ENCODE results near the gene SEMA7A. TPM values are rescaled to one million over a fixed set of nuclear protein-coding genes. Genes with fewer than 3 reads are reported as not detected.

The SEMA7A gene
- total RNA-seq, 1 donor from 2014 or later, result 11.7 TPM

- no peak for DNase-seq
Observed at GRCh38 chr15:74451861-74452835, 18.4 kb upstream of the SEMA7A start.

- DNase-seq, result no peak
Observed at GRCh38 chr15:74451322-74451721, 17.6 kb upstream of the SEMA7A start.

- no peak for DNase-seq
Observed at GRCh38 chr15:74449643-74450205, 16.0 kb upstream of the SEMA7A start.

DNA sequence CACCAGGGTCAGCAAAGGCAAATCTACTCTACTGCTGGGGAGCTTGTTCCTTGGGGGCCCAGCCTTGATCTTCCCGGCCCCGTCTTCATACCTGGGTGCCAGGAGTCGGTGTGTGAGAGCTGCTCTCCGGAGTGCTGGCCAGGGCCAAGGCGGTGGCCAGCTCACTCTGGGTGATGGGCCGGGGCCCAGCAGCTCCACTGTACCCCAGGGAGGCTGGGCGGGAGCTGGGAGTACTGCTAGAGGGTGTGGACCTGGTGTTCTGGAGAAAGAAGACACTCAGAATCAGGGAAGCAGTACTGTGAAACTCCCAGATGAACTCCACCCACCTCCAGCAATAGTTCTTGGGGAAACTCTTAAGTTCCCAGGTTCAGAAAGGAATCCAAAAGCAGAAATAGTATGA, 15.3 kb upstream of the SEMA7A start:
- DNase-seq, result no peak

GRCh38 chr15:74445816-74446763, 12.3 kb upstream of the SEMA7A start:
- DNase-seq, result no peak

DNA sequence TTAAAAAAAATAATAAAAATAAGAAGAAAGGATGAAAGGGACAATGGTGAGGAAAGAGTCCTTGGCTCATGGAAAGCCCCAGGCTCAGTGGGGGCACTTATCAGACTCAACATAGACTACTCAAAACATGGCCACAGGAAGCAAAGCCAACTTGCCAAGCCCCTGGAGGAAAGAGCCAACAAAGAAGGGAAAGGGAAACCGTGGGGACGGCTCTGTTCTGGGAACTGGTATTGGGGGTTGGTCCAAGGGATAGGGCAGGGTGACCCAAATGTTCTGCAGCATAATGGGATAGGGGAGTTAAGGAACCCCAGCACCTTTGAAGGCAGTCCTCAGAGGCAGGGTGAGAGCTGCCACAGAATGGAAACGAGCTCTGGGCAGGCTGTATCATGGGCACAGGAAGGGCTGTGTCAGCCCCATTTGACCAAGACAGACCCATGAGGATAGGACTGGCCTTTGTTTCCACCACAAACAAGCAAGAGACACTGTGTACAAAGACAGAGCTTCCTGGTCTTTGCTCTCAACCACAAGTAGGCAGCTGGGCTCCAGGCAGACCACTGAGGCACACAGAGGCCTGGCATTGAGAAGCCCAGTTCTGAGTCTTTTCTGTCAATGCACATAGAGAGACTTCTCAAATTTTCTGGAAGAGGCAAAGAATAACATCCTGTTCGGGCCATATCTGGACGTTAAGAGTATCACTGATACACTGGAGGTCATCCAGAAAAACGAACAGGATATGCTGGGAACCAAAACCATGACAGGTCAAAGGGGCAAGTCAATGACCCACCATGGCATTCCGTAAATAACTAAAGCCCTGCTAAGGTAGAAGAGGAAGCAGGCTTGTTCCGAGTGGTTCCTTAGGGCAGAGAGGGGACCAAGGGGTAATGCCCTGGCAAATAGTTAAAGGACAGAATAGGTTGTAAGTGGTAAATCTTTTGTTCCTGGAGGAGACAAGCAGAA, 10.6 kb upstream of the SEMA7A start:
- DNase-seq, result no peak

DNA sequence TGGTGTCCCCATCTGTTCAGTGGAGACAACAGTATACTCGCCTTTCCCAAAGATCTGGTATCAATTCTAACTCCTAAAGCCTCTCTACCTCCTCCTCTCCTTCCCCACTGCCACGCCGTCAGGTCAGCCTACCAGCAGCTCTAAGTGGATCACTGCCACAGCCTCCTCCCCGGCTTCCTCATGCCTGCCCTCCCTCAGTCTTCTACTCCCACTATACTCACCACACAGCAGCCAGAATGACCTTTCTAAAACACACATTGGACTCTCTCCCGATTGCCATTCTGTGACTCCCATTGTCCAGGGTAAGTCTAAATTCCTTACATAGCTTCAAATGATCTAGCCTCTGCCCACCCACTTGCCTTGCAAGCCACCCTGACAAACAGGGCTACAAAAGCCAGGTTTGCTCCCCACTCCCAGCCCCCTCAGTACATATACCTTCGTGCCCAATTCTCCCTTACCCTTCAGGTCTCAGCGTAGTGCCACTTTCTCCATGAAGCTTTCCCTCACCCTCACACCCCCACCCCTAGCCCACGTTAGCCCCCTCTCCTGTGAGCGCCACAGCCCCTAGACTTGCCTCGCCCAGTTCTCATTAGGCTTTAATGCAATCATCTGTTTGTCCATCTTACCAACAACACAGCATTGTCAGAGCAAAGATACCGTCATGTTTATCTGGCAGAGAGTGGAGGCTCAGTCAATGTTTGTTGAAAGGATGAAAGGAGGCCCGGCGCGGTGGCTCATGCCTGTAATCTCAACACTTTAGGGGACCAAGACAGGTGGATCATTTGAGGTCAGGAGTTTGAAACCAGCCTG, 9.5 kb upstream of the SEMA7A start:
- no peak for DNase-seq

GRCh38 chr15:74442604-74443003, 8.8 kb upstream of the SEMA7A start:
- no peak for DNase-seq

DNA sequence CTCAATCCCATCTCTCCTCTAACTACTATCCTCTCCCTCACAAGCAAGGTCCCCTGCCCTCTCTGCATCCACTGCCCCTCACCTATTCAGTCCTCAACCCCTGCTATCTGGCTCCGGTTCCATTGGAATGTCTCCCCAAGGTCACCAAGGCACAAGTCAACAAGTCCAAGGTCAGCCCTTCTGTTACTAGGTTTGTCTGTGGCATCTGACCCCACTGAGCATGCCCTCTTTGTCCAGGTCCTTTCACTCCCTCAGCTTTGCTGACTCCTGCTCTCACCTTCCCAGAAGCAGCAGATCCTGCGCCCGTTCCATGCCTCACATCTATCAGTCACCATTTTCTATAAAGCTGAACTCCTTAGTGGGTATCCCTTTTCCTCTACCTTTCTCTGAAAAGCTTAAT, 8.3 kb upstream of the SEMA7A start:
- DNase-seq, result no peak

DNA sequence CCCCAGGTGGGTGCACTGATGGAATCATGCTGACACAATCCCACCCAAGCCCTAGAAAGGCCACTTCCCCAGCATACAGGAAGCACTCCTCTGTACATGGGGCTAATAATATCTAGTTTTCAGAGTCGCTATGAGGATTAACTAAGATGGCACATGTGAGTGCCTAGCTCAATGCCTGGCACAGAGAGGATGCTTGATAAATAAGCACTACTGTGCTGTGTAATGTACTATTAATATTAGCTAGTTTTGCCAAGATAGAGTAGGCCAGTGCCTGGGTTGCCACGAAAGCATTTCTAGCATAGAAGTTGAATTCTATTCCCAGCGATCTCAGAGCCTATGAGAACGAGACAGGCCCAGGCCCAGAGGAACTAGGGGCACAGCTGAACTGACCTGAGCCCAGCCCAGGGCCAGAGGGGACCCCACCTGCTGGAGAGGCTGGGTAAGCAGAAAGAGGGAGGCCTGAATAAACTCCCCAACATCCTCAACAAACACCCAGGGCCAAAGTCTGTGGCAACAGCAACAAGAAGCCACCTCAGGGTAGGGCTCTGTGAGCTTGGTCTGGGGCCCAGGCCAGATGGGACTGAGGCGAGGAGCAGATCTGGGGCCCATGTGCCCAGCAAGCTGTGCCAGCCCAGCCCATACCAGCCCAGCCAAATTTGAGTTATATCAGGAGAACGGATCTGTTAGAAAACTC, 7.6 kb upstream of the SEMA7A start:
- no peak for DNase-seq

- peak; percentile 65 for DNase-seq
Observed at GRCh38 chr15:74438721-74439316, 5.1 kb upstream of the SEMA7A start.

- DNase-seq, result no peak
Observed at GRCh38 chr15:74438206-74438605, 4.4 kb upstream of the SEMA7A start.

GRCh38 chr15:74434263-74435136, 742 bp upstream of the SEMA7A start:
- peak; percentile 14 for DNase-seq

DNA sequence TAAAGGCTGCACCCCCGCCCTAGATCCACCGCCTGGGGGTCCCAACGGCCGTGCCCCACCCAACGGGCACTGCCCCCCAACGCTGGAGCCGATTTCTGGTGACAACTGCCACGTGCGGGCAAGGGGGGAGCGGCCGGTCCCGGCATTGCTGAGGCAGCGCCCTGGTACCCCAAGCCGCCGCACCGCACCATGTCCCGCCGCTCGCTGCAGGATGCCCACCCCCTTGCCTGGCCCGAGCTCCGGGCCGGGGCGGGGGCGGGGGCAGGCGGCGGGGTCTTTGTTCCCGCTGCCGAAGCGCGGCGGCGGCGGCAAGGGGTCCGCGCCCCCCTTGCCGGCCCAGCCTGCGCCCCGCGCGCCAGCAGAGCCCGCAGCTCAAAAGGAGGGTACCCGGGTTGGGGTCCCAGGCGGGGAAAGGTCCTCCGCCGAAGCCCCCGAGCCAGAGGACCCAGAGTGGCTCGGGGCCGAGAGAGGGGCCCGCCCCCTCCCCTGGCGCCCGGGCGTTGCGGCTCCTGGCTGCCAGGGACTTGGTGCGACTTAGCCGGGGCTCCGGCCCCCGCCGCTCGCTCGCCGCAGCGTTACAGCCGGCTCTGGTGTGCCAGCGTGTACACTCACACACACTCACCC, 678 bp downstream of the SEMA7A start:
- DNase-seq, result no peak

GRCh38 chr15:74432271-74432967, 1.3 kb downstream of the SEMA7A start:
- no peak for DNase-seq

DNA sequence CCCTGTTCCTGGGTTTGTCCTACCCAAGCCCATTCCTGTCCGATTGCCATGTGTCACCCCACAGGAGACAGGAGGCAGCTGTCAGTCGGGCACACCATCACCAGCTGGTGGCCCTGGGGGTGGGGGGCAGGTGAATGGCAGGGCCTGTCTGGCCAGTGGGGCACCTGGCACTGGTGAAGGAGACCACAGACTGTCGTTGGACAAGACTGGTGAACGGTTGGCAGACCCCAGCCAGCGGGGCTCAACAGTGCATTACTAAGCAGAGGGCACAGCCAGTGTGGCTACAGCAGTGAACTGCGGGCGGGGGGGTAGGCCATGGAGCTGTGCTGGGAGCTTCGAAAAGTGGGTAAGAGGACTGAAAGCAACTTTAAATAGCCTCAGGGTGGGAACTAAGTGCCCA, 2.1 kb downstream of the SEMA7A start:
- no peak for DNase-seq

DNA sequence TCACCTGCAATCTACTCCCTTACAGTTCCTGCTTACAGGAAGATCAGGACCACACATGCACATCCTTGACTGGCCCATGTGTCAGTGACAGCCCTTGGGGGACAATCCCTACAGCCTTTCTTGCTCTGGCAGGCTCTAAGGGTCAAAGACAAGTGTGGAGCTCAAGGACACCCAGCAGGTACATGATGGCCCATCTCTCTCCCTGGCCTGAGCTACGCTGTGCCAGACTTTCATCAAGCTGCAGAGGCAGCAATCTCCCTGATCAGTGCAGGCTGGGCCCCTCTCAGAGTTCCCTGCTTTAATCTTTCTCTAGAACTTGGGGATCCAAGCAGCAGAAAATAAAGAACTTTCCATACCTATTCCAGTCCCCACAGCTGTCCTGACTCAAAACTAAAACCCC, 2.6 kb downstream of the SEMA7A start:
- DNase-seq, result no peak
